Astrocyte of the cerebellum (primary cell): ENCODE results near the gene PDZD7.

Experiments
- DNase-seq: peaks from one replicate; pipeline ENCODE4 v3.0.0-alpha.2; 2011; ENCODE audit warnings: low read depth
- H3K4me3 ChIP-seq: 2 replicates; pipeline ENCODE4 v1.5.1; 2011; ENCODE audit warnings: mild to moderate bottlenecking, low read depth, low read length, moderate library complexity
- CTCF ChIP-seq: IDR thresholded peaks from 2 replicates; pipeline ENCODE4 v1.5.1; 2012; ENCODE audit warnings: low read length, low read depth, moderate library complexity, mild to moderate bottlenecking; ENCODE audit errors: missing control alignments
- in situ Hi-C: cut with HindIII; loops from 2 replicates; pipeline ENCODE4 v1.10.0; 2017; ENCODE audit warnings: low sequenced_read_pairs

The PDZD7 gene

GRCh38 chr10:100982916-100983830 is 47.8 kb downstream of the PDZD7 start:
- TF ChIP-seq CTCF: no peak
- DNase-seq: no peak
- in situ Hi-C loops: no loop called here
- H3K4me3 ChIP-seq: no peak overlapping the region

DNA sequence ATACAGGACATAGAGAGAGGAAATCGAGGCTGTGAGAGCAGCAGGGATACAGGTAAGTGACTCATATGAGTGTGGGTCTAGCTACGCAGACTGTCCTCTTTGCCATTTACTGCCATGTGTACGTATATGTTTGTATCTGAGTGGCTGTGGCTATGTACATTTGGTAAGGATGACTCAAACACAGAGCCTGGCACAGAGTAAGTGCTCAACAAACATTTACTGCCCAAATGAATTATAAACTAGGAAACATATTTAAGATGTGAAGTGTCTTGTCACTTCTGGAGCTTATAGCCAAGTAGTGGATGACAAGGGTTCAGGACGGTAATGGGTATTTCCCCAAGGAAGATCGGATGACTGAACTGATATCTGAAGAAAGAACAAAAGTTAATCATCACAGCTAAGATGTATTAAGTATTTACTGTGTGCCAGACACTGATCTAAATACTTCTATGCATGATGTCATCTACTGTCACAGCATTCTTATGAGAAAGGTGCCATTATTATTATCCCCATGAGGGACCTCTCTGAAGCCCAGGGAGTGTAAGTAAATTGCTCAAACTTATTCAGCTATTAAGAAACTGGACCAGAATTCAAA is 49.7 kb downstream of the PDZD7 start:
- no peak for TF ChIP-seq CTCF
- H3K4me3 ChIP-seq: no peak overlapping the region
- in situ Hi-C loops: no loop called here
- DNase-seq: no peak

DNA sequence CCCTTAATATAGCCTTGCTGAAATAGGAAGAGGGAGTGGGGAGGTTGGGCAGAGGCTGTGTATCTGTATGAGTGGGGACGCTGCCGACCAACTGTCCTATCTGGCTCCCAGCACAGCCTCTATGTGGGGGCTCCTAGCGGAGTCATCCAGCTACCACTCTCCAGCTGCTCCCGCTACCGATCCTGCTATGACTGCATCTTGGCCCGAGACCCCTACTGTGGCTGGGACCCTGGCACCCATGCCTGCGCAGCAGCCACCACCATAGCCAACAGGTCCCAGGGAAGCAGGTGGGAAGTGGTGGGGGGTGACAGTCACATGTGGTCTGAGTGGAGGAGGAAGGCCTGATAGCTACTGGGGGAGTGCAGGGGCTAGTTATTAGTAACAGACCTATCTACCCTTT is 50.2 kb downstream of the PDZD7 start:
- TF ChIP-seq CTCF: no peak
- in situ Hi-C loops: no loop called here
- no peak overlapping the region for H3K4me3 ChIP-seq
- no peak for DNase-seq

DNA sequence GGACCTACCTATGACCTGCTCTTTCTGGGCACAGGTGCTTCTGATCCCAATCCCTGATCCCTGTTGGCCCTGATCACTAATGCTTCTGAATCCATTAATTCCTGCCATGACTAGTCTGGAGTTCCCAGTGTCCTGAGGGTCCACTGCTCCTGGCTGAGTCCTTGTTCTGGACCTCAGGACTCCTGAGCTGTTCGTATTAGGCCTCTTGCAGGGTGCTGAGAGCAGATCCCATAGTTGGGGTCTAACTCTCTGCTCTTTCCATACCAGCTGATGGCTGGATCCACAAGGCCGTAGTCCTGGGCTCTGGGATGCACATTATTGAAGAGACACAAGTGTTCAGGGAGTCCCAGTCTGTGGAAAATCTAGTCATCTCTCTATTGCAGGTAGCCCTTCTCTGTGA is 50.6 kb downstream of the PDZD7 start:
- no peak overlapping the region for H3K4me3 ChIP-seq
- no peak for DNase-seq
- in situ Hi-C loops: no loop called here
- no peak for TF ChIP-seq CTCF

GRCh38 chr10:100979791-100980272 is 51.1 kb downstream of the PDZD7 start:
- no peak for TF ChIP-seq CTCF
- in situ Hi-C loops: no loop called here
- no peak overlapping the region for H3K4me3 ChIP-seq
- no peak for DNase-seq

DNA sequence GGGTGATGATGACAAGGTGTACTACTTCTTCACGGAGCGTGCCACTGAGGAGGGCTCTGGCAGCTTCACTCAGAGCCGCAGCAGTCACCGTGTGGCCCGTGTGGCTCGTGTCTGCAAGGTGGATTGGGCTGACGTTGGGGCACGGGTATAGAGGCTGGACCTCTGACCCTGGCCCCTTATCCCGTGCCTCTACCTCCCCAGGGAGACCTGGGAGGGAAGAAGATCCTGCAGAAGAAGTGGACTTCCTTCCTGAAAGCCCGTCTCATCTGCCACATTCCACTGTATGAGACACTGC is 52.1 kb downstream of the PDZD7 start:
- in situ Hi-C loops: no loop called here
- DNase-seq: no peak
- no peak overlapping the region for H3K4me3 ChIP-seq
- no peak for TF ChIP-seq CTCF
